Calu3 (cell line): Measurements from ENCODE around the gene THSD7B. TPM values are rescaled to one million over a fixed set of nuclear protein-coding genes. Genes with fewer than 3 reads are reported as not detected.

Source experiments
- BruUV-seq: library from RNA; stranded (reverse); fragments of 400-500 nt; replicated peaks from 2 replicates; lab custom pipeline; 2021; lab: Mats Ljungman, UMichigan
- CTCF ChIA-PET: fragments of 300-600 bp; sonication (Branson Sonifier 250); formaldehyde crosslinking; loops from one replicate; lab custom pipeline; 2022; ENCODE audit warnings: antibody characterized with exemption; lab: Charles Lee
- DNase-seq: peaks from one replicate; pipeline ENCODE4 v3.0.0; 2022
- H3K27ac Mint-ChIP-seq: one replicate; pipeline ENCODE4 v1.8.0; 2022; ENCODE audit warnings: mixed read lengths; ENCODE audit not compliant: unreplicated experiment
- H3K27me3 Mint-ChIP-seq: one replicate; pipeline ENCODE4 v1.8.0; 2022; ENCODE audit warnings: mixed read lengths; ENCODE audit not compliant: unreplicated experiment
- H3K36me3 Mint-ChIP-seq: one replicate; pipeline ENCODE4 v1.8.0; 2022; ENCODE audit warnings: mild to moderate bottlenecking, moderate library complexity, mixed read lengths; ENCODE audit not compliant: insufficient read depth, unreplicated experiment
- H3K4me1 Mint-ChIP-seq: one replicate; pipeline ENCODE4 v1.8.0; 2022; ENCODE audit warnings: mild to moderate bottlenecking, low read depth, mixed read lengths; ENCODE audit not compliant: unreplicated experiment
- H3K4me3 Mint-ChIP-seq: one replicate; pipeline ENCODE4 v1.8.0; 2022; ENCODE audit warnings: mild to moderate bottlenecking, low read depth, moderate library complexity, mixed read lengths; ENCODE audit not compliant: unreplicated experiment
- H3K9me3 Mint-ChIP-seq: one replicate; pipeline ENCODE4 v1.8.0; 2022; ENCODE audit warnings: low read depth, mixed read lengths; ENCODE audit not compliant: unreplicated experiment
- intact Hi-C: fragments of 100-400 bp; cut with micrococcal nuclease; formaldehyde crosslinking; loops from one replicate; pipeline ENCODE4 v1.10.0; 2022; ENCODE audit not compliant: unreplicated experiment
- total RNA-seq: library from RNA; stranded (reverse); gene quantifications from 2 replicates; pipeline ENCODE4 v1.2.3, GENCODE V29; 2022
- TF ChIP-seq, protein P1 (sequence below): fragments of 200-600 bp; IDR thresholded peaks from one replicate; pipeline ENCODE4 v1.8.0; 2022; ENCODE audit warnings: antibody characterized with exemption; ENCODE audit not compliant: unreplicated experiment

The THSD7B gene
- total RNA-seq, 1 experiment from 2014 or later: not detected

DNA sequence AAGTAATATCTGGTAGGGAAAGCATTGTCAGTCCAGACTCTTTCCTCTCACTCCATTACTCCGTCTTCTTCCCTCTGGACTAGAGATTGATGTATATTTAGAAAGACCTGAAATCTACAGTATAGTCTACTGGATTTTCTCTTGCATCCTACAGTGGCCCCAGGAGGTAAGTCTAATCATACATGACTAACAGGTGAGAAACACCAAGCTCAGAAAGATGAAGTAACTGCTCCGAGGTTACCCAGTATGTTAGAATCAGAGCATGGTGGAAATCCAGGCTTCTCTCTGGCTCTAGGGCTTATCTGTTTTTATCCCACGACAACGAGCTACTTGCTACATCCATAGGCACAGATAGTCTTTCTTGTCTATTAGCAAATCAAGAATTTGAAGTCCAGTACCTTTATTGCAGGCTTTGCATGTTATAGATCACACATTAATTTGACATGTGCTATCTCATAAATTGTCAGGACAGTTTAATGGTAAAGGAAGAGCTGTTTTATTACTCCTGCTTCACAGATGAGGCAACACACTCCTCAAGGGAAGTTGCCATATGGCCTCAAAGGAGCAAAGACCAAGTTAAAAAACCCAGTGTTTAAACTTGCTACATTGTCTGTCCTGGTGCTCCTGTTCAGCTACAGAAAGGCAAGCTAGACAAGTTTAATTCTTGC is 484.3 kb downstream of the THSD7B start:
- no peak overlapping the region for H3K4me3 Mint-ChIP-seq
- no TSS peak for BruUV-seq
- H3K4me1 Mint-ChIP-seq: no peaks in the 10 kb centered on the region

DNA sequence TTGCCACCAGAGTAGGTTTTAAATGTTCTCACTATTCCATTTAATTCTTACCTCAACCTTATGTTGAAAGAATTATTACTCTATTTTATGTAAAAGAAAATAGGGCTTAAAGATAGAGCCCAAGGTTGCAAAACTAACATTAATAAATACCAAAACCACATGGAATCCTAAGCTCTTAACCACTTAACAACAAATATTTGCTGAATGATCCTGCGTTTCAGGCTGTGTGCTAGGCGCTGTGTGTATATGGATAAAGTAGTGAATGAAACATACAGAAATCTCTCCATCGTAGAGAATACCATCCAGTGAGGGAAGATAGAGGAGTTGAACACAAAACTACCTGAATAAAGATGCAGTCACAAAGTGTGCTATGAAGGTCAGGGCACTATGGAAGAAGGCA is 485.1 kb downstream of the THSD7B start:
- no peak overlapping the region for H3K4me3 Mint-ChIP-seq
- H3K27me3 Mint-ChIP-seq: no peaks in the 10 kb centered on the region
- peaks cover 8% of the 10 kb centered on the region for H3K4me1 Mint-ChIP-seq
- H3K27ac Mint-ChIP-seq: no peak overlapping the region
- CTCF ChIA-PET: interaction anchor here (0.6 kb wide), 1 partner anchor 286 kb away, joined by 3 read pairs; no protein-coding TSS in a partner anchor
- H3K9me3 Mint-ChIP-seq: no peaks in the 10 kb centered on the region
- DNase-seq: no peak
- intact Hi-C loops: no loop called here
- TF ChIP-seq, protein P1, sequence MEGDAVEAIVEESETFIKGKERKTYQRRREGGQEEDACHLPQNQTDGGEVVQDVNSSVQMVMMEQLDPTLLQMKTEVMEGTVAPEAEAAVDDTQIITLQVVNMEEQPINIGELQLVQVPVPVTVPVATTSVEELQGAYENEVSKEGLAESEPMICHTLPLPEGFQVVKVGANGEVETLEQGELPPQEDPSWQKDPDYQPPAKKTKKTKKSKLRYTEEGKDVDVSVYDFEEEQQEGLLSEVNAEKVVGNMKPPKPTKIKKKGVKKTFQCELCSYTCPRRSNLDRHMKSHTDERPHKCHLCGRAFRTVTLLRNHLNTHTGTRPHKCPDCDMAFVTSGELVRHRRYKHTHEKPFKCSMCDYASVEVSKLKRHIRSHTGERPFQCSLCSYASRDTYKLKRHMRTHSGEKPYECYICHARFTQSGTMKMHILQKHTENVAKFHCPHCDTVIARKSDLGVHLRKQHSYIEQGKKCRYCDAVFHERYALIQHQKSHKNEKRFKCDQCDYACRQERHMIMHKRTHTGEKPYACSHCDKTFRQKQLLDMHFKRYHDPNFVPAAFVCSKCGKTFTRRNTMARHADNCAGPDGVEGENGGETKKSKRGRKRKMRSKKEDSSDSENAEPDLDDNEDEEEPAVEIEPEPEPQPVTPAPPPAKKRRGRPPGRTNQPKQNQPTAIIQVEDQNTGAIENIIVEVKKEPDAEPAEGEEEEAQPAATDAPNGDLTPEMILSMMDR: no peak
- BruUV-seq: no TSS peak
- H3K36me3 Mint-ChIP-seq: no peaks in the 10 kb centered on the region

More for the DNA sequence above, 484.3 kb downstream of the THSD7B start:
- intact Hi-C loops: no loop called here
- no peaks in the 10 kb centered on the region for H3K27me3 Mint-ChIP-seq
- no peaks in the 10 kb centered on the region for H3K9me3 Mint-ChIP-seq
- H3K27ac Mint-ChIP-seq: no peak overlapping the region
- TF ChIP-seq, protein P1: no peak
- no peak for DNase-seq
- CTCF ChIA-PET: interaction anchor here (0.6 kb wide), 1 partner anchor 285 kb away, joined by 3 read pairs; no protein-coding TSS in a partner anchor
- H3K36me3 Mint-ChIP-seq: no peaks in the 10 kb centered on the region

DNA sequence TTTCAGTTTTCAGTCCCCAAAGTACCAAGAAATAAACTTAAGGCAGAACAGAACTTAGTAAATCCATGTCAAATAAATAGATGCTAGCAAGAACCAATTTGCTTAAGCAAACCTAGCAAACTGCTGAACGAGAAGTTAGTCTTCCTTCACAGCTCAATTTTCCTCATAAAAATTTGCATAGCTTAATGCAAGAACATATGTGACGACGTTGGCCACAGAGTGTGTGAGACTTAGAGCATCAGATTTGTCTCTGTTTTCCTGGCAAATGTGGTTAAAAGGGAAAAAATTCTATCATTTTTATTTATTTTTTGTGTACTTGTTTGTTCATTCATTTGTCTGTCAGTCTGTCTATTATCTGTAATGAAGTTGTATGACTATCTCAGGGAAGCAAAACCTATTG is 485.7 kb downstream of the THSD7B start:
- no TSS peak for BruUV-seq
- Mint-ChIP-seq H3K27me3 (no peaks in the 10 kb centered on the region), H3K27ac (no peak overlapping the region), H3K4me3 (no peak overlapping the region), H3K9me3 (no peaks in the 10 kb centered on the region), H3K4me1 (peaks cover 14% of the 10 kb centered on the region), H3K36me3 (no peaks in the 10 kb centered on the region)
- intact Hi-C loops: no loop called here
- DNase-seq: no peak
- TF ChIP-seq, protein P1: no peak
- CTCF ChIA-PET: no interaction called here

DNA sequence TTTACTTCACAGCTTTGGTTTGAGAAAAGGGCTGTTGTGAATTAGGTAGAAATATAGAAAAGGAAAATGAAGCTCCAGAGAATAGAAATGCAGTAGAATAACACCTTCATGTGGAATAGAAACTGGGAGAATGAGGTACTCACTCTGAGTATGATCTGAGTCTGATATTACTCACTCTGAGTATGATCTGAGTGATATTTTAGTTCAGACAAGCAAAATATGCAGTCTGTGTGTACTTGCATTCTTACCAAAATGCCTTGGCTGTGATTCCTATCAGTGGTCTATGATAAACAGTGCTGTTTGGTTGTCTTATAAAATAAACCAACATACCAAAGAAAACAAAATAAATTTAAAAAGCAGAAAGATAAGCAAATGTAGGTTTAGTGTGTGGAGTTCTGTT is 487.6 kb downstream of the THSD7B start:
- CTCF ChIA-PET: interaction anchor here (0.6 to 0.7 kb wide), 2 partner anchors 124 to 152 kb away, joined by 4 to 7 read pairs; no protein-coding TSS in a partner anchor
- BruUV-seq: no TSS peak
- DNase-seq: no peak

More for the DNA sequence above, 487.6 kb downstream of the THSD7B start:
- H3K27ac Mint-ChIP-seq: no peak overlapping the region
- no peaks in the 10 kb centered on the region for H3K9me3 Mint-ChIP-seq
- TF ChIP-seq, protein P1: no peak
- intact Hi-C loops: no loop called here
- peaks cover 21% of the 10 kb centered on the region for H3K4me1 Mint-ChIP-seq
- H3K27me3 Mint-ChIP-seq: no peaks in the 10 kb centered on the region
- H3K36me3 Mint-ChIP-seq: no peaks in the 10 kb centered on the region
- H3K4me3 Mint-ChIP-seq: no peak overlapping the region
